Tibial artery (tissue), 4 donors: Measurements from ENCODE around the gene PRSS53.

ENCODE experiments used
- DNase-seq, 2 donors: peaks; one replicate each; pipeline ENCODE4 v3.0.0-alpha.2; 2019
- H3K27ac ChIP-seq, 2 donors: fragments of 200-600 bp; sonication (generic) in 1 of 2; 1 replicate in 1 of 2; 2 replicates in 1 of 2; pipeline ENCODE4 v1.5.1; 2018 to 2019; ENCODE audit warnings: mild to moderate bottlenecking in 1 of 2
- H3K27me3 ChIP-seq, 2 donors: fragments of 200-600 bp; sonication (generic) in 1 of 2; one replicate each; pipeline versions ENCODE4 v1.5.1 to v1.6.0; 2016 to 2019
- H3K36me3 ChIP-seq, 3 donors: fragments of 200-600 bp; sonication (generic) in 2 of 3; one replicate each; pipeline ENCODE4 v1.5.1; 2016 to 2019; ENCODE audit warnings: mild to moderate bottlenecking in 2 of 3
- H3K4me1 ChIP-seq, 4 donors: fragments of 200-600 bp; sonication (generic) in 2 of 4; 1 replicate in 3 of 4; 2 replicates in 1 of 4; pipeline ENCODE4 v1.5.1; 2016 to 2019
- H3K4me3 ChIP-seq, 2 donors: fragments of 200-600 bp; sonication (generic) in 1 of 2; 1 replicate in 1 of 2; 2 replicates in 1 of 2; pipeline ENCODE4 v1.5.1; 2018 to 2019; ENCODE audit warnings: mild to moderate bottlenecking in 2 of 2
- H3K9me3 ChIP-seq, 3 donors: fragments of 200-600 bp; sonication (generic) in 1 of 3; one replicate each; pipeline ENCODE4 v1.5.1; 2016 to 2019
- CTCF ChIP-seq, 2 experiments: fragments of 200-600 bp in 1 of 2; fragments of 450-650 bp in 1 of 2; IDR thresholded peaks; one replicate each; pipeline ENCODE4 v1.5.1; 2017 to 2019; ENCODE audit warnings: antibody characterized with exemption in 2 of 2, mild to moderate bottlenecking in 1 of 2, moderate library complexity in 1 of 2
- intact Hi-C: fragments of 100-400 bp; cut with DNase I; formaldehyde crosslinking; loops from one replicate; pipeline ENCODE4 v1.15.0; 2023; ENCODE audit warnings: low total_unique reads

The PRSS53 gene

GRCh38 chr16:31072540-31073141 is 16.1 kb downstream of the PRSS53 start:
- Histone ChIP-seq H3K4me3 (peak overlapping the region; percentile 90 to 91), H3K27me3 (no peaks in the 10 kb centered on the region), H3K9me3 (no peaks in the 10 kb centered on the region), H3K27ac (peak overlapping the region; percentile 89 to 95), H3K4me1 (peaks cover 0 to 32% (median 23%) of the 10 kb centered on the region in 4 donors), H3K36me3 (peaks cover 8 to 16% (median 16%) of the 10 kb centered on the region in 3 donors)
- DNase-seq, result no peak
- TF ChIP-seq CTCF (IDR thresholded peaks at IDR 0.05), result no peak
- intact Hi-C loops, result loop anchor here (5.0 to 10.0 kb wide), 2 partner anchors 85 to 372 kb away; partner anchors contain the start of genes HSD3B7 and ZNF843

GRCh38 chr16:31071861-31072260 is 16.9 kb downstream of the PRSS53 start:
- peaks cover under 1 to 8% (median 8%) of the 10 kb centered on the region in 3 donors for H3K36me3 ChIP-seq
- no peaks in the 10 kb centered on the region for H3K9me3 ChIP-seq
- H3K4me3 ChIP-seq, result no peak overlapping the region
- TF ChIP-seq CTCF (IDR thresholded peaks at IDR 0.05), result no peak
- H3K27ac ChIP-seq, result peak overlapping the region in 1 of 2 donors; percentile 95
- peaks cover 0 to 32% (median 23%) of the 10 kb centered on the region in 4 donors for H3K4me1 ChIP-seq
- no peaks in the 10 kb centered on the region for H3K27me3 ChIP-seq
- intact Hi-C loops, result loop anchor here (5.0 to 10.0 kb wide), 2 partner anchors 85 to 373 kb away; partner anchors contain the start of genes HSD3B7 and ZNF843
- DNase-seq, result no peak

GRCh38 chr16:31067342-31067741 is 21.4 kb downstream of the PRSS53 start:
- Histone ChIP-seq H3K27ac (no peak overlapping the region), H3K4me1 (peaks cover 0 to 22% (median 16%) of the 10 kb centered on the region in 4 donors), H3K27me3 (no peaks in the 10 kb centered on the region), H3K4me3 (no peak overlapping the region), H3K9me3 (no peaks in the 10 kb centered on the region), H3K36me3 (peaks cover under 1 to 16% (median 7%) of the 10 kb centered on the region in 3 donors)
- TF ChIP-seq CTCF (IDR thresholded peaks at IDR 0.05), result no peak
- DNase-seq, result no peak
- intact Hi-C loops, result no loop called here

- H3K4me1 ChIP-seq, result peaks cover 0 to 11% (median 10%) of the 10 kb centered on the region in 4 donors
- H3K27me3 ChIP-seq, result no peaks in the 10 kb centered on the region
- no peak overlapping the region for H3K4me3 ChIP-seq
- no peaks in the 10 kb centered on the region for H3K9me3 ChIP-seq
- intact Hi-C loops, result no loop called here
- peak overlapping the region; percentile 14 to 37 for H3K27ac ChIP-seq
- no peak for TF ChIP-seq CTCF (IDR thresholded peaks at IDR 0.05)
- peaks cover 16 to 39% (median 23%) of the 10 kb centered on the region in 3 donors for H3K36me3 ChIP-seq
- peak in 1 of 2 donors; percentile 65 for DNase-seq
Measured at GRCh38 chr16:31064882-31065461, 23.8 kb downstream of the PRSS53 start.

- no peak overlapping the region for H3K4me3 ChIP-seq
- H3K36me3 ChIP-seq, result peaks cover 16 to 39% (median 23%) of the 10 kb centered on the region in 3 donors
- no peaks in the 10 kb centered on the region for H3K27me3 ChIP-seq
- intact Hi-C loops, result no loop called here
- no peaks in the 10 kb centered on the region for H3K9me3 ChIP-seq
- peaks cover 0 to 11% (median 10%) of the 10 kb centered on the region in 4 donors for H3K4me1 ChIP-seq
- TF ChIP-seq CTCF (IDR thresholded peaks at IDR 0.05), result no peak
- H3K27ac ChIP-seq, result peak overlapping the region in 1 of 2 donors; percentile 14
- DNase-seq, result no peak
Measured at GRCh38 chr16:31063843-31064611, 24.7 kb downstream of the PRSS53 start.
